Ramos (cell line): ENCODE results near the gene BOK.

Experiments
- in situ Hi-C: fragments of 300-500 bp; cut with MboI; formaldehyde crosslinking; loops from one replicate; pipeline ENCODE4 v1.14.3; 2022; ENCODE audit warnings: low sequenced_read_pairs; ENCODE audit not compliant: unreplicated experiment

Gene BOK

GRCh38 chr2:241595600-241596140, 37.1 kb downstream of the BOK start:
- in situ Hi-C loops = no loop called here

- in situ Hi-C loops = no loop called here
Measured at GRCh38 chr2:241597561-241597960, 39.0 kb downstream of the BOK start.

- in situ Hi-C loops = no loop called here
Measured at GRCh38 chr2:241598061-241598460, 39.5 kb downstream of the BOK start.

- in situ Hi-C loops = no loop called here
Measured at GRCh38 chr2:241598487-241598886, 39.9 kb downstream of the BOK start.

GRCh38 chr2:241599615-241600014, 41.1 kb downstream of the BOK start:
- in situ Hi-C loops = no loop called here

GRCh38 chr2:241601841-241602240, 43.3 kb downstream of the BOK start:
- in situ Hi-C loops = no loop called here

- in situ Hi-C loops = no loop called here
Measured at GRCh38 chr2:241602720-241603119, 44.2 kb downstream of the BOK start.

- in situ Hi-C loops = no loop called here
Measured at GRCh38 chr2:241603686-241604085, 45.1 kb downstream of the BOK start.

- in situ Hi-C loops = no loop called here
Measured at GRCh38 chr2:241606186-241606585, 47.6 kb downstream of the BOK start.

GRCh38 chr2:241607162-241607885, 48.8 kb downstream of the BOK start:
- in situ Hi-C loops = no loop called here

GRCh38 chr2:241608881-241609280, 50.3 kb downstream of the BOK start:
- in situ Hi-C loops = no loop called here

GRCh38 chr2:241609859-241610793, 51.6 kb downstream of the BOK start:
- in situ Hi-C loops = no loop called here

GRCh38 chr2:241611062-241611461, 52.5 kb downstream of the BOK start:
- in situ Hi-C loops = no loop called here

- in situ Hi-C loops = no loop called here
Measured at GRCh38 chr2:241612156-241613016, 53.8 kb downstream of the BOK start.

- in situ Hi-C loops = no loop called here
Measured at GRCh38 chr2:241613017-241613780, 54.7 kb downstream of the BOK start.

GRCh38 chr2:241615041-241615440, 56.5 kb downstream of the BOK start:
- in situ Hi-C loops = no loop called here

- in situ Hi-C loops = no loop called here
Measured at GRCh38 chr2:241615522-241616052, 57.0 kb downstream of the BOK start.

- in situ Hi-C loops = no loop called here
Measured at GRCh38 chr2:241616168-241617125, 57.9 kb downstream of the BOK start.
